C1 segment of cervical spinal cord (tissue), 14 donors: ENCODE data around the gene RBM15.
A peak's percentile ranks its signal among the peaks of the same experiment; 100 is the strongest.

Source experiments
- DNase-seq, 14 donors: peaks; one replicate each; lab custom pipeline; 2025; lab: John Stamatoyannopoulos, UW

The RBM15 gene

GRCh38 chr1:110338886-110339406, at the start of gene RBM15:
Gene RBM15 (plus strand): TSS chr1:110339377. CDS start chr1:110339406, 29 bp downstream.
- DNase-seq, result peak; percentile 80 to 100 (median 99)

GRCh38 chr1:110291241-110292030, 47.7 kb upstream of the RBM15 start:
- DNase-seq, result no peak

GRCh38 chr1:110292031-110292741, 47.0 kb upstream of the RBM15 start:
- no peak for DNase-seq

GRCh38 chr1:110293601-110294104, 45.5 kb upstream of the RBM15 start:
- DNase-seq, result no peak

GRCh38 chr1:110294308-110294707, 44.9 kb upstream of the RBM15 start:
- DNase-seq, result no peak

GRCh38 chr1:110298991-110299390, 40.2 kb upstream of the RBM15 start:
- no peak for DNase-seq

- no peak for DNase-seq
Observed at GRCh38 chr1:110300412-110301085, 38.6 kb upstream of the RBM15 start.

GRCh38 chr1:110302836-110303235, 36.3 kb upstream of the RBM15 start:
- DNase-seq, result no peak

- no peak for DNase-seq
Observed at GRCh38 chr1:110305900-110306420, 33.2 kb upstream of the RBM15 start.

- no peak for DNase-seq
Observed at GRCh38 chr1:110307239-110307974, 31.8 kb upstream of the RBM15 start.

- DNase-seq, result no peak
Observed at GRCh38 chr1:110308247-110308646, 30.9 kb upstream of the RBM15 start.

GRCh38 chr1:110309139-110309538, 30.0 kb upstream of the RBM15 start:
- DNase-seq, result peak in 1 of 14 donors; percentile 14

GRCh38 chr1:110309767-110310166, 29.4 kb upstream of the RBM15 start:
- DNase-seq, result peak in 1 of 14 donors; percentile 29

- peak in 9 of 14 donors; percentile 27 to 66 (median 47) for DNase-seq
Observed at GRCh38 chr1:110310300-110310699, 28.9 kb upstream of the RBM15 start.

- DNase-seq, result peak; percentile 11 to 93 (median 60)
Observed at GRCh38 chr1:110312188-110313121, 26.7 kb upstream of the RBM15 start.

- DNase-seq, result no peak
Observed at GRCh38 chr1:110316735-110317134, 22.4 kb upstream of the RBM15 start.

- DNase-seq, result no peak
Observed at GRCh38 chr1:110318046-110318445, 21.1 kb upstream of the RBM15 start.

GRCh38 chr1:110319332-110320167, 19.6 kb upstream of the RBM15 start:
- no peak for DNase-seq

GRCh38 chr1:110320168-110320518, 19.0 kb upstream of the RBM15 start:
- no peak for DNase-seq
